Fibroblast of upper back skin (primary cell): ENCODE measurements around the gene FBXL19.

Source experiments
- DNase-seq: peaks from one replicate; pipeline ENCODE4 v3.0.0-alpha.2; 2013

Gene FBXL19

GRCh38 chr16:30895627-30896260, 27.6 kb upstream of the FBXL19 start:
- DNase-seq, result no peak

DNA sequence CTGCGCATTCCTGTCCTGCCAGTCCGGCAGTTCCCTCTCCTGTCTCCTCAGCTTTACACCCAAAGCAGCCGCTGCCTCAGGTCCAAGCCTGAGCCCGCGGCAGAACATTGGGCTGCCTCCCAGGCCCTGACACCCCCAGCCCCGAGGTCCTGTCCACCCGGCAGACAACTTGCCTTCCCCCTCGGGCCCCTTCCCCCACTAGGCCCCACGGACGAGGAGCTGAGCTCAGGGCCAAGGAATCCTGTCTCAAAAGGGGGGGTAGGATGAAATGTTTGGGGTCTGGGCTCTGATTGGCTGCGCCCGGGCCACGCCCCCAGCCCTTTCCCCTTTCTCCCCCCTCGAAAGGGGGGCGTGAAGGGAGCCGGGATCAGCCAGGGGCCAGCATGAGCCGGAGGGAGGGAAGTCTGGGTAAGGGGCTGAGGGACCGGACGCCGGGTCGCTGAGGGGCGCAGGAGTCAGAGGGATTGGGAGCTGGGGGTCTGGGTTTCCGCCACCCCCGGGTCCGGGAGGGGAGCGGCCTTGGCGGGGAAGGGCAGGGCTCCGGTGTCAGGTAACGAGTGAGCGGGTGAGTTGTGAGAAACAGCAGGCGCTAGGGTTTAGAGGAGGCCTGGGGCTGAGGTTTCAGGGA, 27.0 kb upstream of the FBXL19 start, which contains the start of gene CTF1:
Gene CTF1, plus strand, starts transcription at position 354 of the 628 bp plus-strand sequence. Its CDS starts 30 bp downstream, at position 384.
- DNase-seq, result peak; percentile 95

DNA sequence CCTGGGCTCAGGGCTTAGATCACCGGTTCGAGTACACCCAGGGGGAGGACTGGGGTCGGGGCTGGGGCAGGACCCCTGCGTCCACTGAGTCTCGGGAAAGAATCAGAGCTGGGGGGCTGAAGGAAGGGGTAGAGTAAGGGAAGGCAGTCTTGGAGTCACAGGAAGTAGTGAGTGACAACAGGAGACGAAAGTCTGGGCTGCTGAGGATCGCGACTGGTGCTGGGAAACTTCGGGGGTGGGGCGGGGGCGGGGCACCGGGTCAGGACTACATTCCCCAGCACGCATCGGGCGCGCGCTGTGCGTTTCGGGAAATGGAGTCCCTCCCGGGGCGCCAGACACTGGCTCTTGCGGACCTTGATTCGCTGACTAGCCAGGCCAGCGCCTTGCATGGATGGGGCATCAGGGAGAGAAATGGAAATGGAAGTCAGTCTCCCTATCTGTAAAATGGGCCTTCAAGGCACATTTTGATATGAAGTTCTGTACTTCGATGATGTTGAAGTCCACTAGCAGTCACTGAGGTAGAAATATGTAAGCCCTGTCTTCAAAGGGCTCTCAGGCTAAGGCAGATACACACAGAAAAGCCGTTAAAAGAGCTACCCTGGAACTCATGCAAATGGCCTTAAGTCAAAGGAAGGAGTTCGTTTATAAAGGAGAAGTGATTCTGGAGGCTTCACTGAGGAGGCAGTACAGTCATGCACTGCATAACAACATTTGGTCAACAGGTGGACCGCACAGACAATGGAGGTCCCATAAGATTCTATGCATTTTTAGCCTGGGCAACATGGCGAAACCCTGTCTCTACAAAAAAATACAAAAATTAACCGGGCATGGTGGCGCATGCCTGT, 26.3 kb upstream of the FBXL19 start:
- peak; percentile 92 for DNase-seq

GRCh38 chr16:30899794-30900193, 23.6 kb upstream of the FBXL19 start:
- DNase-seq, result no peak

DNA sequence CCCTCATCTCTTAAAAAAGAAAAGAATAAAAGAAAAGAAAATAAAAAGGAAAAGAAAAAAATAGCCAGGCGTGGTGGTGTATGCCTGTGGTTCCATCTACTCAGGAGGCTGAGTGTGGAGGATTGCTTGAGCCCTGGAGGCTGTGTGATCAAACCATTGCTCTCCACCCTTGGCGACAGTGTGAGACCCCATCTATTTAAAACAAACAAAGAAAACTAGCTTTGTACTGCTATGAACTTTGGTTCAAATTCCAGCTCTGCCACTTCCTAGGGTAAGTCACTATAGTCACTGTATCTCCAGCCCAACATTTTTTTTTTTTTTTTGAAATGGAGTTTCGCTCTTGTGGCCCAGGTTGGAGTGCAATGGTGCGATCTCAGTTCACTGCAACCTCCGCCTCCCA, 22.8 kb upstream of the FBXL19 start:
- no peak for DNase-seq

GRCh38 chr16:30901201-30902028, 22.0 kb upstream of the FBXL19 start:
- no peak for DNase-seq

- DNase-seq, result peak; percentile 44
These were observed 21.1 kb upstream of the FBXL19 start for GRCh38 chr16:30902029-30902972.

DNA sequence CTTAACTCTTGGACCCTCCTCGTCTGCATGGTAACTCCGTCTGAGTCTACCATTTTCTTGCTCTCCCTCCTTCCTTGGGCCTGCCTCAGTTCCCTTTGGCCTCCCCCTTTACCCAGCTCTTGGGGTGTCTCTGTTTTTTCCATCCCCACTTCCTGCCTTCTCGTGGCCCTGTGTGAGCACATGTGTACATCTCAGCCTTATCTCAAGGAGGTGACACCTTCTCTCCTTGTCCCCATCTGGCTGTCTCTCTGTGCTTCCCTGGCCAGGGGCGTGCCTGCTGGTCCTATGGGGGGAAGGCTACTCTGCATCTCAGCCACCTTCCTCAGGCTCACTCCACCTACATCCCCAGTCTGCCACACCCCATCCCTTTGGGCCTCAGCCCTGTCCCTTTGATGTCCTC, 20.4 kb upstream of the FBXL19 start:
- no peak for DNase-seq

DNA sequence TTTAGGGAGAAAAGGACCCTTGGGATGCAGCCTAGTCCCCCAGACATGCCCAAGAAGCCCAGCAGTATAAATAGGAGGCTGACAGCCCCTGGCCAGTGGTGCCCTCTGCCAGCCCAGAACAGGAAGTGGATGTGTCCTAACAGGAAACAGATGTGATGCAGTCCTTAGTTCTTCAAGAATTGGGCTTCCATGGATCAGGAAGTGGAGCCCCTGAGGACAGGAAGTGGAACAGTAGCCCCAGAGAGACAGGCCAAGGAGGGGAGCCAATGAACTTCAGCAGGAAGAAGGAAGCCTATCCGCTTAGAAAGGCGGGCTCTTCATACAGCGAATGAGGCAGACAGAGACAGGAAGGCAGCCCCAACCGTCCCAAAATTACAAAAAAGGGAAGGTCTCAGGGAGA, 19.8 kb upstream of the FBXL19 start:
- peak; percentile 22 for DNase-seq

- no peak for DNase-seq
These were observed 19.1 kb upstream of the FBXL19 start for GRCh38 chr16:30904114-30904780.

GRCh38 chr16:30907064-30907463, 16.3 kb upstream of the FBXL19 start:
- no peak for DNase-seq

DNA sequence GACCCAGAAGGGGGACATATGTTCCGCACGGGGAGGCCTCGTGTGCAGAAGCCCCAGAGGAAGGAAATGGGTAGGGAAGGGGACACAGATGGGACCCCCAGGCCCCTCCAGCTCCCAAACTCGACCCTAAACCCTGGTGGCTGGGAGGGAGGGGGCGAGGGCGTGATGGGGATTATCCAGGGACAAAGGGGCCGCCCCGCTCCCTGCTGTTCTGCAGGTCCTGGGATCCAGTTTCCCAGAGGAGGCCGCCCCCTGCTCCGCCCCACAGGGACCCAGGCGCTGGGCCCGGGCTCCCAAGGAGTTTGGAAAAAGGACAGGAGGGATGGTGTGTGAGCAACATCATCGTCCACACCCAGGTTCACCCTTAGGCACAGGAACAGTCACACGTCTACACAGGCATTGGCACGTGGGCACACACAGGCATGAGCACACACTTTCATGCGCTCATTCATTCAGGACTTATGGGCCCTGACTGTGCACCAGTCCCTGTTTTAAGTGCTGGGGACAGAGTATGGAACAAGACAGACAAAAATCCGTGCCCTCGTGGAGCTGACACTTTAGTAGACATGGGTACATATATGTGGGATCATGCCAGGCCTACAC, 12.8 kb upstream of the FBXL19 start:
- DNase-seq, result no peak

GRCh38 chr16:30912794-30913412, 10.5 kb upstream of the FBXL19 start:
- no peak for DNase-seq

GRCh38 chr16:30914830-30915229, 8.5 kb upstream of the FBXL19 start:
- DNase-seq, result no peak

- no peak for DNase-seq
These were observed 4.8 kb upstream of the FBXL19 start for GRCh38 chr16:30918614-30919013.

DNA sequence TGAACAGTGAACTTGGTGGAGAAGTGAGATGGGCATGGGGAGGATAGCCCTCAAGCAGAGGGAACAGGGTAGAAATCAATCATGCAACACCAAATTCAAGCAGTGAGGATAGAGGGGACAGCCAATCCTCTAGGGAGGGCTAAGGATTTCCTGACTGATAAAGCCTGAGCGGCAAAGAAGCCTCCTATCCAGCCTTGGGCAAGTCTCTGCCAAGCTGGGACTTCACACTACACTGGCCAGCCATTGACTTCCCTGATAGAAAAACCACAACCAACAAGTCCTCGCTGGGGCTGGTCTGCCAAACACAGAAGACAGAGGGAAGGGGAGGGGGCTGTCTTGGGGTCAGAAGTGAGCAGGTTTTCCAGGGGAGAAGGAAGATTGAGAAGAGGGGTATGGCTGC, 2.5 kb upstream of the FBXL19 start:
- no peak for DNase-seq

- DNase-seq, result no peak
These were observed 2.0 kb upstream of the FBXL19 start for GRCh38 chr16:30921459-30921747.

GRCh38 chr16:30921748-30922419, 1.5 kb upstream of the FBXL19 start:
- DNase-seq, result peak; percentile 90

DNA sequence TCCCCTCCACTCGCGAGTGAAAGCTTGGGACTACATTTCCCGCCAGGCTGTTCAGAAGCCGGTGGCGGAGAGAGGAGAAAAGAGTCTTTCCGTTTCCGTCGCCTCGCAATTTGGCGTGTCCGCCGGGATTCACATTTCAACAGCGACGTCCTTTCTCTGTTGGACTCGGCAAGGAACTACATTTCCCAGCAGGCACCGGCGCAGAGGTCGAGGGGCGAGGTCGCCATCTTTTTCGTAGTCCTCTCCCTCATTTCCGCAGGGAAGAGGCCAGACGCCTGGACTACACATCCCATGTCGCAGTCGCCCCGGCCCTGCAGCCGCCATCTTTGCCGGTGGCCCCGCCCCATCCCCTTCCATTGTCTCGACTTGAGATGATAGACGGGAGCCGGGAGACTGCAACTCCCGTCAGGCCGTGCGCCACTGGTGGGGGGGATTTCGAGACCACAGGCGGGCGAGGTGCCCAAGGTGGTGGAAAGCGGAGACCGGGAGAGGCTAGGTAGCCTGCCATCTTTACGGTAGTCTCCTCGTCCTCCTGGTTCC, 882 bp upstream of the FBXL19 start:
- peak; percentile 100 for DNase-seq
